Brain microvascular endothelial cell (primary cell): ENCODE measurements around the gene CDYL.

ENCODE experiments used
- DNase-seq: peaks from one replicate; pipeline ENCODE4 v3.0.0-alpha.2; 2020
- H3K27ac ChIP-seq: fragments of 250-450 bp; sonication (Bioruptor Pico); 2 replicates; pipeline ENCODE4 v1.5.1; 2020; ENCODE audit warnings: mild to moderate bottlenecking, moderate library complexity
- H3K27me3 ChIP-seq: fragments of 250-450 bp; sonication (Bioruptor Pico); replicated peaks from 2 replicates; pipeline ENCODE4 v1.5.1; 2020; ENCODE audit warnings: mild to moderate bottlenecking
- H3K36me3 ChIP-seq: fragments of 250-450 bp; sonication (Bioruptor Pico); replicated peaks from 2 replicates; pipeline ENCODE4 v1.5.1; 2020; ENCODE audit warnings: mild to moderate bottlenecking
- H3K4me3 ChIP-seq: 2 replicates; pipeline ENCODE4 v1.5.1; 2011; ENCODE audit warnings: low read depth, mild to moderate bottlenecking, control low read depth, low read length, moderate library complexity
- in situ Hi-C: cut with HindIII; loops from 2 replicates; pipeline ENCODE4 v1.10.0; 2017; ENCODE audit warnings: low sequenced_read_pairs, low pct_ligation_motif_present
- TF ChIP-seq, protein P1 (sequence below): IDR thresholded peaks from 2 replicates; pipeline ENCODE4 v1.5.1; 2011; ENCODE audit warnings: low read depth, mild to moderate bottlenecking, moderate library complexity, low read length, control low read depth, inconsistent platforms; ENCODE audit errors: missing control alignments

The CDYL gene

DNA sequence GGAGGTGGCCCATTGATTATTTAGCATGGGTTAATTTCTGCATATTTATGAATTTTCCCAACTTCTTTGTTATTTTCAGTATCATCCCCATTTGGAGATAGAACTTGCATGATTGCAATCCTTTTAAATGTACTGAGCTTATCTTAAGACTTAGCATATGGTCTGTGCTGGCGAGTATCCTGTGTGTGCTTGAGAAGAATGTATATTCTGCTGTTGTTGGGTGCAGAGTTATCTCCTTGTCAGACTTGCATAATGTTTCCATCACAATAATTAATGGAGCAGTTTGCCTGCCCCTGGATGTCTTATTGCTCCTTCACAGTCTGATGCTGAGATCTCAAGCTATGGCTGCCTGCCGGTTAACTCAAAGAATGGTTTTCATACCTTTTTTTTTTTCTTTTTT, 112.6 kb downstream of the CDYL start:
- Histone ChIP-seq H3K27me3 (no peaks in the 10 kb centered on the region), H3K27ac (no peak overlapping the region), H3K36me3 (peaks cover 3% of the 10 kb centered on the region), H3K4me3 (no peak overlapping the region)
- in situ Hi-C loops, result no loop called here
- TF ChIP-seq, protein P1, sequence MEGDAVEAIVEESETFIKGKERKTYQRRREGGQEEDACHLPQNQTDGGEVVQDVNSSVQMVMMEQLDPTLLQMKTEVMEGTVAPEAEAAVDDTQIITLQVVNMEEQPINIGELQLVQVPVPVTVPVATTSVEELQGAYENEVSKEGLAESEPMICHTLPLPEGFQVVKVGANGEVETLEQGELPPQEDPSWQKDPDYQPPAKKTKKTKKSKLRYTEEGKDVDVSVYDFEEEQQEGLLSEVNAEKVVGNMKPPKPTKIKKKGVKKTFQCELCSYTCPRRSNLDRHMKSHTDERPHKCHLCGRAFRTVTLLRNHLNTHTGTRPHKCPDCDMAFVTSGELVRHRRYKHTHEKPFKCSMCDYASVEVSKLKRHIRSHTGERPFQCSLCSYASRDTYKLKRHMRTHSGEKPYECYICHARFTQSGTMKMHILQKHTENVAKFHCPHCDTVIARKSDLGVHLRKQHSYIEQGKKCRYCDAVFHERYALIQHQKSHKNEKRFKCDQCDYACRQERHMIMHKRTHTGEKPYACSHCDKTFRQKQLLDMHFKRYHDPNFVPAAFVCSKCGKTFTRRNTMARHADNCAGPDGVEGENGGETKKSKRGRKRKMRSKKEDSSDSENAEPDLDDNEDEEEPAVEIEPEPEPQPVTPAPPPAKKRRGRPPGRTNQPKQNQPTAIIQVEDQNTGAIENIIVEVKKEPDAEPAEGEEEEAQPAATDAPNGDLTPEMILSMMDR, result no peak
- no peak for DNase-seq

DNA sequence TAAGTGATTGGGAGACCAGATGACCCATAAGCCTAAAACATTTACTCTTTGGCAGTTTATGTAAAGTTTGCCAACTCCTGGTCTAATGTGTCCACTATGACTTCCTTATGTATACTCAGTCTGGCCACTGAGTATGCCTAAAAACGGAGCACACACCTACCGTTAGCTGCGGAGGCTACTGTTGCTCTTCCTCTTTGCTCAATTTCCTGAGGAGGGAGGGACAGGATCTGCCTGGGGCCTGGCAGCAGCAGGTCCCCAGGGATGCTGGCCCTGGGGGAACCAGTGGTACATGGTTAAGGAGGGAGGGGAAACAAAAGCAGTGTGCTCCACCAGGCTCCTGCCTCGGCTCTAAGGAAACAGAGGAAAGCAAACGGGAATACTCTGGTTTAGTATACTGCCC, 113.5 kb downstream of the CDYL start:
- in situ Hi-C loops, result no loop called here
- TF ChIP-seq, protein P1, result no peak
- Histone ChIP-seq H3K27me3 (no peaks in the 10 kb centered on the region), H3K4me3 (no peak overlapping the region), H3K27ac (no peak overlapping the region), H3K36me3 (peaks cover 3% of the 10 kb centered on the region)
- no peak for DNase-seq

DNA sequence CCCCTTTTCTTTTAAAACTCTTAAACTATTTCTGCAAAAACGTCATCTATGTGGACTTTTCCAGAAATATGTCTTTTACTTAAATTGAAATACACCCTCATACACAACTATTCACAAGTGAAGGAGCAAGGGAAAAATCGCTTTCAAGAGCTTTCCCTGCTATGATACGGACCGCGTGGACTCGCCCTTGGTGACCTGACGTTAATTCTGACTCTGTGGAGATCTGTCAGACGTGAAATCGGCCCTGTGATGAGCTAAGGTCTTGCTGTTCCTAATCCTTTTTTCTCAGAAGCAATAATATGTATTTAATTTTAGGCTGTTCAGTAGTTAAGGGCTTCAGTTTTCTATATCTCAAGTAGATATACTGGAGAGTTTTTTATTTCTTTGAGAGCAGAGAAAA, 114.0 kb downstream of the CDYL start:
- Histone ChIP-seq H3K4me3 (no peak overlapping the region), H3K27me3 (no peaks in the 10 kb centered on the region), H3K36me3 (peaks cover 3% of the 10 kb centered on the region), H3K27ac (no peak overlapping the region)
- TF ChIP-seq, protein P1, result no peak
- in situ Hi-C loops, result no loop called here
- DNase-seq, result no peak

DNA sequence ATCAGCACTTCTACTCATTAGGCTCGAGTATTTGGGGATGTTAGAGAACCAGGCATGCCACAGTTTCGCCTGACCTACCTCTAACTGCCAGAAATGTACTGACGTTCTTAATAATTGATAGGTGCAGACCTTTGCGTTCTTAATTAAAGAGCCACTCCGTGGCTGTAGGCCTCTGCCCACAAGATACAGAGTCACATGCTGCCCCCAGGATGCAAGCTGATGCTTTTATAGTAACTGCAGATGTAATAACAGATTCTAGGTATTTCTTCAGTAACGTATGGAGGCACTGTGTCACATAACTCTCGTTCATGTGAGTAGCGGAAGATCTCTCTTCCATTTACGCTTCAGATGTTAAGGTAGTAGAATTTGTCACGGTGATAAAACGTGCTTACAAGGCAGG, 114.4 kb downstream of the CDYL start:
- Histone ChIP-seq H3K36me3 (peaks cover 3% of the 10 kb centered on the region), H3K27ac (no peak overlapping the region), H3K27me3 (no peaks in the 10 kb centered on the region), H3K4me3 (no peak overlapping the region)
- no peak for DNase-seq
- TF ChIP-seq, protein P1, result no peak
- in situ Hi-C loops, result no loop called here

DNA sequence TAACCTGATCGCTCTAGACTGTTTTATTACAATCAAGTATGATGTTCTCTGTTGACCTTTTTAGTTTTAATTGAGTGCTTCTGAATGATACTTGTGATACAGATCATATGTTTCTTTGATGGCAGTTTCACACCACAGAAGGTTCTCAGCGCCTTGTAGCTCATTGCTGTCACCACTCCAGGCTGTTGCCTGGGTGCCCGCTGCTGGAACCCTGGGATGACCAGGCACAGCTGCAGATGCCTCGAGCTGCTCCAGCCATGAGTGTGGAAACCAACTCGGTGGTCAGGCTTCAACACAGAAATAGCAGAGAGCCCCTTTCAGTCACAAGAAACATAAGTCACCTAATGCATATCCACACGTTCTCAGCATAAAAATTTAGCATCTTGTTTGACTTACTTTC, 114.9 kb downstream of the CDYL start:
- Histone ChIP-seq H3K36me3 (peaks cover 3% of the 10 kb centered on the region), H3K4me3 (no peak overlapping the region), H3K27ac (no peak overlapping the region), H3K27me3 (no peaks in the 10 kb centered on the region)
- TF ChIP-seq, protein P1, result no peak
- in situ Hi-C loops, result no loop called here
- no peak for DNase-seq

DNA sequence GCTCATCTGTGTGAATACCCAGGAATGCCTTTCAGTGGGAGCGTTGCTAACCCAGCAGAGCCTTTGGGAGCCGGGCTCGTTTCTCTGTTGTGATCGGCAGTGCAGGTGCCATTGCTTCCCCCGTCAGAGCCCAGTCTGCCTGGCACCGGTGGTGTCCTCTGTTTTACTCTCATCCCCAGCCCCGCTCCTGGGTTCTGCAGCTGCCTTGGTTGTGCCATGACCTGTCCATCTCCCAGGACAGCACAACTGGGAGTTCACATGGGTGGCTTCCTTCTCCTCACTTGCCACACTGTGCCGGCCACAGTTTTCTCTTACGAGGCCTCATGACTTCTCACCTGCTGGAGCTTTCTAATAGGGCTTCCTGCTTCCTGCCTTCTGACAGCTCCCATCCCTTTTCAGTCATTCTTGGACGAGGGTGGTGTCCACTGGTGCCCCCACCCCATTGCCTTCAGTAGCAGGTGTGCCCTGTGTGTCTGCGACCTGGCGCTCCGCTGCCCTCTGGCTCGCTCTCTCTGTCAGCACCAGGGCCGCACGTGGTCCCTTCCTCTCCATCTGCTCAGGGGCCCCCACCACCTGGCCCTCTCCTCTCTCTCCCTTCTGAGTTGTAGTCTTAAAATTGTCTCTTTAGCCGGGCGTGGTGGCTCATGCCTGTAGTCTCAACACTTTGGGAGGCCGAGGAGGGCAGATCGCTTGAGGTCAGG, 116.7 kb downstream of the CDYL start:
- H3K27me3 ChIP-seq, result no peaks in the 10 kb centered on the region
- H3K27ac ChIP-seq, result no peak overlapping the region
- in situ Hi-C loops, result no loop called here
- H3K4me3 ChIP-seq, result no peak overlapping the region
- DNase-seq, result no peak
- TF ChIP-seq, protein P1, result no peak
- H3K36me3 ChIP-seq, result peaks cover 3% of the 10 kb centered on the region
